Limb (tissue), 2 donors: ENCODE measurements around the gene SLC1A7.

Source experiments
- DNase-seq, 2 donors: peaks; one replicate each; pipeline ENCODE4 v3.0.0-alpha.2; 2016; ENCODE audit errors: extremely low spot score in 2 of 2

SLC1A7 gene

GRCh38 chr1:53160924-53161378 lies 18.5 kb upstream of the SLC1A7 start:
- DNase-seq = no peak

- DNase-seq = no peak
These were observed 16.5 kb upstream of the SLC1A7 start for GRCh38 chr1:53158900-53159299.

GRCh38 chr1:53156783-53157182 lies 14.3 kb upstream of the SLC1A7 start:
- DNase-seq = no peak

GRCh38 chr1:53155945-53156344 lies 13.5 kb upstream of the SLC1A7 start:
- DNase-seq = no peak

- no peak for DNase-seq
These were observed 13.1 kb upstream of the SLC1A7 start for GRCh38 chr1:53155534-53155933.

- DNase-seq = no peak
These were observed 12.5 kb upstream of the SLC1A7 start for GRCh38 chr1:53154859-53155438.

GRCh38 chr1:53153752-53154151 lies 11.3 kb upstream of the SLC1A7 start:
- no peak for DNase-seq

- DNase-seq = no peak
These were observed 5.7 kb upstream of the SLC1A7 start for GRCh38 chr1:53148123-53148522.

- DNase-seq = no peak
These were observed 4.7 kb upstream of the SLC1A7 start for GRCh38 chr1:53147174-53147573.

- DNase-seq = peak; percentile 70 to 83
These were observed 3.7 kb upstream of the SLC1A7 start for GRCh38 chr1:53145942-53146708.

- DNase-seq = no peak
These were observed 3.1 kb upstream of the SLC1A7 start for GRCh38 chr1:53145619-53145941.

GRCh38 chr1:53145051-53145600 lies 2.7 kb upstream of the SLC1A7 start:
- no peak for DNase-seq

- DNase-seq = no peak
These were observed 1.8 kb upstream of the SLC1A7 start for GRCh38 chr1:53144201-53144600.

GRCh38 chr1:53143527-53143926 lies 1.1 kb upstream of the SLC1A7 start:
- DNase-seq = no peak

GRCh38 chr1:53141487-53142055 lies 867 bp downstream of the SLC1A7 start:
- no peak for DNase-seq

- DNase-seq = no peak
These were observed 2.0 kb downstream of the SLC1A7 start for GRCh38 chr1:53140451-53140850.

GRCh38 chr1:53139951-53140361 lies 2.5 kb downstream of the SLC1A7 start:
- no peak for DNase-seq

- no peak for DNase-seq
These were observed 3.2 kb downstream of the SLC1A7 start for GRCh38 chr1:53138991-53139884.

- DNase-seq = no peak
These were observed 4.7 kb downstream of the SLC1A7 start for GRCh38 chr1:53137729-53138128.

- DNase-seq = no peak
These were observed 6.7 kb downstream of the SLC1A7 start for GRCh38 chr1:53135735-53136114.

GRCh38 chr1:53134961-53135734 lies 7.3 kb downstream of the SLC1A7 start:
- DNase-seq = no peak
